HEK293T (cell line): ENCODE results near the gene CLCA4.

Experiments used
- CTCF ChIA-PET: fragments of 350-600 bp; formaldehyde crosslinking; extraction: SDS; loops from one replicate; lab custom pipeline; 2021; ENCODE audit warnings: antibody characterized with exemption, inconsistent platforms; lab: Yijun Ruan, JAX
- POLR2A ChIA-PET: fragments of 350-600 bp; formaldehyde crosslinking; extraction: SDS; loops from one replicate; lab custom pipeline; 2020; ENCODE audit warnings: antibody characterized with exemption, inconsistent platforms; lab: Yijun Ruan, JAX
- DNase-seq: peaks from one replicate; pipeline ENCODE4 v3.0.0; 2012; ENCODE audit warnings: mixed read lengths; ENCODE audit errors: extremely low spot score
- ARNT ChIP-seq: fragments of 450-650 bp; IDR thresholded peaks from 2 replicates; pipeline ENCODE4 v1.6.1; 2017; ENCODE audit warnings: mild to moderate bottlenecking
- BHLHE40 ChIP-seq: fragments of 450-650 bp; IDR thresholded peaks from 2 replicates; pipeline ENCODE4 v1.6.1; 2016; ENCODE audit warnings: mild to moderate bottlenecking, moderate library complexity, borderline replicate concordance
- CTBP1 ChIP-seq: fragments of 450-650 bp; IDR thresholded peaks from 2 replicates; pipeline ENCODE4 v1.6.1; 2016; ENCODE audit warnings: borderline replicate concordance
- ELF4 ChIP-seq: fragments of 450-650 bp; IDR thresholded peaks from 2 replicates; pipeline ENCODE4 v1.6.1; 2017; ENCODE audit warnings: antibody characterized with exemption
- FOXA1 ChIP-seq: fragments of 450-650 bp; IDR thresholded peaks from 2 replicates; pipeline ENCODE4 v1.6.1; 2016; ENCODE audit warnings: mild to moderate bottlenecking
- FOXK2 ChIP-seq: fragments of 450-650 bp; IDR thresholded peaks from 2 replicates; pipeline ENCODE4 v1.6.1; 2016; ENCODE audit warnings: mild to moderate bottlenecking
- FOXM1 ChIP-seq: fragments of 450-650 bp; IDR thresholded peaks from 2 replicates; pipeline ENCODE4 v1.6.1; 2017; ENCODE audit warnings: mild to moderate bottlenecking, borderline replicate concordance
- HDGF ChIP-seq: fragments of 450-650 bp; IDR thresholded peaks from 2 replicates; pipeline ENCODE4 v1.6.1; 2017; ENCODE audit warnings: antibody characterized with exemption, borderline replicate concordance
- L3MBTL2 ChIP-seq: fragments of 450-650 bp; conservative IDR thresholded peaks from 2 replicates; pipeline ENCODE4 v1.6.1; 2016; ENCODE audit warnings: mild to moderate bottlenecking
- LEF1 ChIP-seq: fragments of 450-650 bp; IDR thresholded peaks from 2 replicates; pipeline ENCODE4 v1.6.1; 2017; ENCODE audit warnings: mild to moderate bottlenecking, borderline replicate concordance
- NFRKB ChIP-seq: fragments of 450-650 bp; IDR thresholded peaks from 2 replicates; pipeline ENCODE4 v1.6.1; 2016; ENCODE audit warnings: mild to moderate bottlenecking, moderate library complexity
- SP1 ChIP-seq: fragments of 450-650 bp; IDR thresholded peaks from 2 replicates; pipeline ENCODE4 v1.6.1; 2017
- SUZ12 ChIP-seq: fragments of 450-650 bp; IDR thresholded peaks from 2 replicates; pipeline ENCODE4 v1.6.1; 2016; ENCODE audit warnings: mild to moderate bottlenecking
- TARDBP ChIP-seq: fragments of 450-650 bp; IDR thresholded peaks from 2 replicates; pipeline ENCODE4 v1.6.1; 2016
- ZNF384 ChIP-seq: fragments of 450-650 bp; IDR thresholded peaks from 2 replicates; pipeline ENCODE4 v1.6.1; 2016
- TF ChIP-seq, protein P1 (sequence below): fragments of 450-650 bp; IDR thresholded peaks from 2 replicates; pipeline ENCODE4 v1.6.1; 2016

Gene CLCA4

DNA sequence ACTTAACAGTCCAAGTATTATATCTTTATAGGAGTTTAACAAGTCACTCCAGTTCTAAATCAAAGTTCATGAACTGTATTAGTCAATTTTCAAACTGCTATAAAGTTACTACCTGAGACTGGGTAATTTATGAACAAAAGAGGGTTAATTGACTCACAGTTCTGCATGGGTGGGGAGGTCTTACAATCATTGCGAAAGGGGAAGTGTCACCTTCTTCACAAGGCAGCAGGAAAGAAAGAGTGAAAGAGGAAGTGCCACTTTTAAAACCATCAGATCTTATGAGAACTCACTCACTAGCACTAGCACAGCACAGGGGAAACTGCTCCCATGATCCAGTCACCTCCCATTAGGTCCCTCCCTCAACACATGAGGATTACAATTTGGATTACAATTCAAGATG lies 70.0 kb downstream of the CLCA4 start:
- CTCF ChIA-PET, result no interaction called here
- POLR2A ChIA-PET, result no interaction called here
- TF ChIP-seq CTBP1 (no peak), BHLHE40 (no peak), LEF1 (no peak), L3MBTL2 (no peak), TARDBP (no peak), SUZ12 (no peak), FOXK2 (no peak), ELF4 (no peak), NFRKB (no peak), ZNF384 (no peak), ARNT (no peak)
- TF ChIP-seq, protein P1, sequence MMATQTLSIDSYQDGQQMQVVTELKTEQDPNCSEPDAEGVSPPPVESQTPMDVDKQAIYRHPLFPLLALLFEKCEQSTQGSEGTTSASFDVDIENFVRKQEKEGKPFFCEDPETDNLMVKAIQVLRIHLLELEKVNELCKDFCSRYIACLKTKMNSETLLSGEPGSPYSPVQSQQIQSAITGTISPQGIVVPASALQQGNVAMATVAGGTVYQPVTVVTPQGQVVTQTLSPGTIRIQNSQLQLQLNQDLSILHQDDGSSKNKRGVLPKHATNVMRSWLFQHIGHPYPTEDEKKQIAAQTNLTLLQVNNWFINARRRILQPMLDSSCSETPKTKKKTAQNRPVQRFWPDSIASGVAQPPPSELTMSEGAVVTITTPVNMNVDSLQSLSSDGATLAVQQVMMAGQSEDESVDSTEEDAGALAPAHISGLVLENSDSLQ, result no peak
- DNase-seq, result no peak

DNA sequence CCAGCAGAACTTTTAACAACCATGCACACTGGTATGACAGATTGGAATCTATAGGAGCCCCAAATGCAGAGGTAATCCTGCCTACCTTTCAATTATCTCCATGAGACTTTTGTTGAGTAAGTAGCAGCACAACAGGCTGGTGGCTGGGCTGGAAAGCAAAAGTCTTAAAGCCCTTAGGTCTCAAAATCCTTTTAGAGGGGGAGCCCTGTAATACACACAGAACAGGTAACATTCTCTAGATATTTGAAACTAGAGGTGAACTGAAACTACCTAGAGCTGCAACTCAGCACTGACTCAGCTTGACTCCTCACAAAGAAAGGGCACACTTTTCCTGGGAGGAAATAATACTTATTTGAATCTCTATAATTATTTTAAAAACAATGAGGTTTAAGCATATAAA lies 71.5 kb downstream of the CLCA4 start:
- ChIA-PET POLR2A (no interaction called here), CTCF (no interaction called here)
- TF ChIP-seq CTBP1 (no peak), FOXA1 (no peak), ZNF384 (no peak), TARDBP (no peak), SUZ12 (no peak)
- no peak for DNase-seq

DNA sequence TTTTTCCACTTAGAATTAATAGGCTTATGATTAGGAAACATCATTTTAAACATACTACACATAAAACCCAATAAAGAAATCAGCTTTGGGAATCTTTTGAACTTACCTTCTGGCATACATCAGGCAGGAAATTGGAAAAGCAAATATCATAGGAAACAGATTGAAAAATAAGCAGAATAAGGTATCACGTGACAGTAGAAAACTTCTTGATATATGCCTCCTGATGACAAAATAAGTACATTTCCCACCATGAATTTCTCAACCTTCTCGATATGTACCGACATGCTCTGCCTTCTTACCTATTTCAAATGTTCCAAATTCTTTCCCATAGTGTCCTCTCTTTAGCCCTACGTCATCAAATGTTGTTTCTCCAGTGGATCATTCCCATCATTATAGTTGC lies 72.4 kb downstream of the CLCA4 start:
- ChIA-PET POLR2A (no interaction called here), CTCF (no interaction called here)
- no peak for TF ChIP-seq HDGF
- no peak for TF ChIP-seq SUZ12
- no peak for TF ChIP-seq L3MBTL2
- TF ChIP-seq NFRKB, result no peak
- TF ChIP-seq TARDBP, result no peak
- no peak for TF ChIP-seq ARNT
- TF ChIP-seq ZNF384, result no peak
- no peak for TF ChIP-seq FOXK2
- no peak for TF ChIP-seq ELF4
- no peak for TF ChIP-seq LEF1
- TF ChIP-seq FOXM1, result no peak
- TF ChIP-seq CTBP1, result no peak
- TF ChIP-seq SP1, result no peak
- DNase-seq, result no peak

DNA sequence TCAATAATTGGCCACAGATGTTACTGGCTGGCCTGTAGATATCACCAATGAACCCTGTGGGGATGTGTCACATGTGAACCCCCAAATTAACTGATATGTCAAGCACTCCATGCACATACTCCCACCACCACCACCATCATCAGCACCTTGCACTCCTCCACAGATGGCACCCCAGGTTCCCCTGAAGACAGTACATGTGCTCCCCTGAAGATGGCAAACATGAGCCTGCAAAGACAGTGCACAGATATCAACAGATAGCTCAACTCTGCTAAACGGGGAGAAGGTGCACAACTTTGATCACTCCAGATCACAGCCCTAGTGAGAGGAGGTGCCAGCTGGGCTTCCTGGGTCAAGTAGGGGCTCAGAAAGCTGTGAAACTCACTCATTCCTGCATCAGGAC lies 74.4 kb downstream of the CLCA4 start:
- POLR2A ChIA-PET, result no interaction called here
- TF ChIP-seq ELF4 (no peak), ZNF384 (no peak)
- no peak for DNase-seq
- CTCF ChIA-PET, result no interaction called here
